GM21576 (cell line): Measurements from ENCODE around the gene PDE4D.
"Not testable (repeated sequence)": the region's sequence is repeated elsewhere in the genome, so short reads cannot be mapped to it uniquely, and the experiment has no call there.

ENCODE experiments used
- ATAC-seq: cut with Tn5 transposase; IDR thresholded peaks from one replicate; pipeline ENCODE4 v1.9.1; 2021; ENCODE audit warnings: mild to moderate bottlenecking, moderate library complexity; ENCODE audit not compliant: unreplicated experiment

PDE4D gene

GRCh38 chr5:59445741-59446140, 447.8 kb downstream of the PDE4D start:
- ATAC-seq, result no peak

GRCh38 chr5:59439303-59439702, 454.2 kb downstream of the PDE4D start:
- ATAC-seq, result no peak

GRCh38 chr5:59437176-59437575, 456.4 kb downstream of the PDE4D start:
- ATAC-seq, result no peak

GRCh38 chr5:59436364-59437148, 457.0 kb downstream of the PDE4D start:
- no peak for ATAC-seq

- ATAC-seq, result no peak
These were observed 460.4 kb downstream of the PDE4D start for GRCh38 chr5:59433174-59433573.

- ATAC-seq, result no peak
These were observed 463.4 kb downstream of the PDE4D start for GRCh38 chr5:59430066-59430685.

GRCh38 chr5:59428391-59428790, 465.1 kb downstream of the PDE4D start:
- ATAC-seq, result no peak

- ATAC-seq, result no peak
These were observed 469.0 kb downstream of the PDE4D start for GRCh38 chr5:59424515-59424914.

DNA sequence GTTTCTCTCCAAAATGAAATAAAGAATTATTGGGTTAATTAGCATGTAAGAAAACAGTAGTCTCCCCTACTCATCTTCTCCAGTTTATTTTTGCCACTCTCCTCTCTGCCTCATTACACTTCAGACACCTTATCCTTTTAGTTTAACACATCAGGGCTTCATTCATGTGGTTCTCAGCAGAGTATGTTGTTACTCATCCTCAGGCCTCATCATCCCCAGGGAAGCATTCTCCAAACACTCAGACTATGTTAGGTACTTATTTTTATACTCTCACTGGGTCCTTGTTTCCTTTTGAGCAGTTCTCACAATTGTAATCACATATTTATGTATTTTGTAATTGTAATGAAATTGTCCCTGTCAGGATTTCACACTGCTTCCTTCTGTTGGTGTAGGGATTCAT, 470.5 kb downstream of the PDE4D start:
- no peak for ATAC-seq

DNA sequence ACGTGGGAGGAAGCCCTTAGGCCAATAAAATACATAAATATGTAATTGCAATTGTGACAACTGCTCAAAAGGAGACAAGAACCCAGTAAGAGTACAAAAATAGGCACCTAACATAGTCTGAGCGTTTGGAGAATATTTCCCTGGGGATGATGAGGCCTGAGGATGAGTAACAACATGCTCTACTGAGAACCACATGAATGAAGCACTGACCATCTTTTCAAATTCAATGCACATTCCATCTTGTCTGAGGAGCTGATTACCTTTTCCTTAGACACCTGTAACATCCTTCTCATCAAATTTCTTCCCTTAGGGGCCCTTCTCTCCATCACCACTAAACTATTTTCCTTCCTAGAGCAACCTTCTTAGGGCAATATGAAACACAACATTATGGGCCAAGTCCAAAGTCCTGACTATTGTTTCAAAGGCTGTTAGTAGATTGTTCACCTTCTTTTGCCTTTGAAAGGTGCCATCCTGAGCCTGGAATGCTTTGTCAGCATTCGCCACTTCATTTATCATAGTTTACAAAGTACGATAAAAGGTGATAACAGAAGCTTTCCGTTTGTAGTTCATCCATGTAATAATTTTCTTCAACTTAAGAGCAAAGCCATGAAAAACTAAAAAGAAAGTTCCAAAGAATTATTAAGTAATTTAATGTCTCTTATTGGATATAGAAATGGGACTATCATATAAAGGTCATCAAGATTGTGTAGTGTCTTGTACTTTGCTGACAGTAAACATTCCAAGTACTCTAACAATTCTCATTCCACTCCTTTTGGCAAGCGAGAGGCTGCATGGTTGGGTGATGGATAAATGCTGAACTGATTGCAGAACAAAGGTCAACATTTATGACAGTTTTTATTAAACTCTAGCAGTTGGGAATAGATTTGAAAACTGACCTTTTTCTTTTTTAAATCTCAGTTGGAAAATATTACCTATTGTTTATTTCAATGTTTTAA, 471.3 kb downstream of the PDE4D start:
- ATAC-seq, result no peak

- no peak for ATAC-seq
These were observed 472.9 kb downstream of the PDE4D start for GRCh38 chr5:59420596-59420995.

GRCh38 chr5:59418808-59419207, 474.7 kb downstream of the PDE4D start:
- ATAC-seq, result no peak

DNA sequence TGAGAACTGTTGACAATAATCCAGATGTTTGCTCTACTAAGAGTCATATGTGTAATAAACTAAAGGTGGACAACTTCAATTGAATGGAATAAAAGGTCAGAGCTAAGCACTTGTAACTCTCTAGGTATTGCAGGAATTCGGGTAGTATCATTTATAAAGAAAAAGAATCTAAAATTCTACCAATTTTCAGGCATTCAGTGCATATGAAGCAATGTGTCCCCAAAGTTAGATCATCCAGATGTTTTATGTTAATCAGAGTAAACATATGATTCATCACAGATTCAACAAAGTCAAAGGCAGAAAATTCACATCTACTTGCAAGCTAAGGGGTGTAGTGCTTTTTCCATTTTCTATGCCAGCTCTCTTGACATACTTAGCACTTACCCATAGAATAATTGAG, 477.1 kb downstream of the PDE4D start:
- ATAC-seq, result no peak

- no peak for ATAC-seq
These were observed 477.5 kb downstream of the PDE4D start for GRCh38 chr5:59416026-59416425.

GRCh38 chr5:59412428-59412827, 481.1 kb downstream of the PDE4D start:
- ATAC-seq, result no peak

- not testable (repeated sequence) for ATAC-seq
These were observed 484.5 kb downstream of the PDE4D start for GRCh38 chr5:59408997-59409396.

DNA sequence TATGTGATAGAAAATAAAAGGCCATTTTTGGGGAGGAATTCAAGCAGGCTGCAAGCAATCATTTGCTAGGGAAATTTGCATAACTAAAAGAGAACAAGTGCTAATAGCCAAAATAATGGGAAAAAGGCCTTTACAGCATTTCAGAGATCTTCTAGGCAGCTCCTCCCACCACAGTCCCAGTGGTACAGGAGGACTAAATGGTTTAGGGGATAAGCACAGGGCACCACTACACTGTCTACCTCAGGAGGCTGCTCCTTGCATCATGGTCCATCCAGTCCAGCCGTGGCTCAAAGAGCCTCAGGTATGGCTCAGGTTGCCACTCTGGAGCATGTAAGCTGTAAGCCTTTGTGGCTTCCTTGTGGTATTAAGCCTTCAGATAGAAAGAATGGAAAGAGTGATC, 485.6 kb downstream of the PDE4D start:
- ATAC-seq, result no peak

- ATAC-seq, result no peak
These were observed 491.9 kb downstream of the PDE4D start for GRCh38 chr5:59401637-59402036.

GRCh38 chr5:59394956-59395355, 498.6 kb downstream of the PDE4D start:
- not testable (repeated sequence) for ATAC-seq

GRCh38 chr5:59393585-59394420, 499.7 kb downstream of the PDE4D start:
- no peak for ATAC-seq

DNA sequence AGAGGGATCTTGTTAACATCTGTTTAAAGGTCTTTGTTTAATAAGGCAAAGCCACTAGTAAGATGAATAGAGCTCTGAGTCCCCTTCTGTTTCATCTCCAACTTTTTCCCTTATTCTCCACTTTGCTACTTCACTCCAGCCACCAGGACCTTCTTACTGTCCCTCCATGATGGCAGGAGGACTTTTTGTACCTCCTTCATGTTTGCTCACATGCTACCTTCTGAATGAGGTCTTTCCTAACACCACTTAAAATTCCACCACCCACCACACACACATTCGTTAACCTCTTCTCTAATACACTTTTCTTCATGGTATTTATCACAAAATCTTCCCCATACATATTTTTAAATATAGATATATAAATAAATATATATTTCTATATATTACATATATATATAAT, 501.9 kb downstream of the PDE4D start:
- no peak for ATAC-seq
